Heart left ventricle (tissue), 16 donors: Measurements from ENCODE around the gene C2CD5. TPM values are rescaled to one million over a fixed set of nuclear protein-coding genes. Genes with fewer than 3 reads are reported as not detected.

Experiments
- ATAC-seq, 4 donors: fragments of 200-7000 bp; cut with Tn5 transposase; one replicate each; pipeline ENCODE4 v1.9.1; 2020 to 2022; ENCODE audit warnings: moderate library complexity in 4 of 4, mild to moderate bottlenecking in 3 of 4, moderate number of reproducible peaks in 1 of 4
- DNase-seq, 5 donors: peaks; one replicate each; pipeline ENCODE4 v3.0.0-alpha.2; 2020
- H3K27ac ChIP-seq, 12 donors: fragments of 200-600 bp; sonication (generic) in 4 of 12; one replicate each; pipeline versions ENCODE4 v1.5.0 to v1.8.0; 2016 to 2022; ENCODE audit warnings: mild to moderate bottlenecking in 2 of 12
- H3K27me3 ChIP-seq, 9 donors: fragments of 200-600 bp; sonication (generic) in 2 of 9; one replicate each; pipeline versions ENCODE4 v1.5.1 to v1.8.0; 2016 to 2022; ENCODE audit warnings: mild to moderate bottlenecking in 3 of 9
- H3K36me3 ChIP-seq, 9 donors: fragments of 200-600 bp; sonication (generic) in 2 of 9; one replicate each; pipeline versions ENCODE4 v1.5.0 to v1.8.0; 2018 to 2022; ENCODE audit warnings: mild to moderate bottlenecking in 2 of 9
- H3K4me1 ChIP-seq, 12 donors: fragments of 200-600 bp; sonication (generic) in 4 of 12; one replicate each; pipeline versions ENCODE4 v1.5.0 to v1.8.0; 2016 to 2022; ENCODE audit warnings: mild to moderate bottlenecking in 3 of 12
- H3K4me3 ChIP-seq, 12 donors: fragments of 200-600 bp; sonication (generic) in 4 of 12; one replicate each; pipeline versions ENCODE4 v1.5.0 to v1.8.0; 2017 to 2022; ENCODE audit warnings: mild to moderate bottlenecking in 9 of 12, moderate library complexity in 4 of 12
- H3K9me3 ChIP-seq, 12 donors: fragments of 200-600 bp; sonication (generic) in 4 of 12; one replicate each; pipeline versions ENCODE4 v1.5.0 to v1.8.0; 2016 to 2022; ENCODE audit warnings: mild to moderate bottlenecking in 1 of 12
- CTCF ChIP-seq, 12 donors: fragments of 200-600 bp; sonication (generic) in 4 of 12; IDR thresholded peaks; one replicate each; pipeline versions ENCODE4 v1.5.0 to v1.8.0; 2018 to 2022; ENCODE audit warnings: antibody characterized with exemption in 12 of 12, mild to moderate bottlenecking in 5 of 12
- POLR2A ChIP-seq, 2 donors: fragments of 450-650 bp; IDR thresholded peaks; one replicate each; pipeline ENCODE4 v1.6.1; 2017; ENCODE audit warnings: antibody characterized with exemption in 2 of 2, mild to moderate bottlenecking in 2 of 2, moderate library complexity in 2 of 2
- WGBS, 4 donors: extraction: QIAGEN DNeasy Blood & Tissue Kit in 2 of 4; methylation state at CpG; one replicate each; pipeline versions ENCODE4 v1.1.5 to v1.1.7; 2013 to 2018; 5-methylcytosine and 5-hydroxymethylcytosine counted together
- intact Hi-C, 10 donors: fragments of 100-400 bp; cut with DNase I; formaldehyde crosslinking; loops; one replicate each; pipeline versions ENCODE4 v1.11.1 to v1.14.2; 2022
- polyA plus RNA-seq, 2 donors: library from polyadenylated mRNA; stranded (reverse); fragments of 200-250 nt; gene quantifications; one replicate each; pipeline ENCODE4 v1.2.3, GENCODE V29; 2013
- total RNA-seq, 9 donors: library from RNA; depleted of rRNA in 2 of 9; stranded (reverse); fragments of >200 nt in 2 of 9; fragmentation: NEBNext Ultra II Directional in 3 of 9; extraction: Animal tissue kit (Norgen Biotek cat#: 25700) in 3 of 9; gene quantifications; one replicate each; pipeline versions ENCODE4 v1.1.0 to v1.2.4, GENCODE V29; 2016 to 2023
- donor health status: ischemic (EF 13 %, LVEDD 7.1; RV severe dilation, severe dysfunction).
- donor health status: healthy with polysubstance abuse.
- donor health status: DM: no; HTN: yes; CAD: no.
- donor health status: DM: no; HTN: no; CAD: no.
- donor health status: ischemic (EF 25% LVEDD 6.9; RV normal size, moderate dysfunction).
- donor health status: ischemic (EF 25% LVEDD 5.7; RV mildly dilated, moderate dysfunction).
- donor health status: healthy.
- donor health status: DM: yes; HTN: yes; CAD: no.
- donor health status: ischemic (EF 35%, LVEDD 5.7; RV mildly dilated, moderate dysfunction).
- donor health status: nonischemic (EF 11% LVEDD 7.7; RV severe dilation, severe dysfunction).
- donor health status: DM: yes; HTN: yes; CAD: no.
- donor health status: PGD.
- donor health status: ischemic (EF 29% LVEDD 5.4; RV normal size, mild dysfunction).
- donor health status: nonischemic (EF 23%, LVEDD 6.1; RV moderate dilation, normal function).

The C2CD5 gene
- total and polyA plus RNA-seq, 11 donors: 6.6 to 28.0 (median 17.3) TPM

- Histone ChIP-seq H3K4me3 (no peak overlapping the region), H3K9me3 (no peaks in the 10 kb centered on the region), H3K27ac (no peak overlapping the region), H3K27me3 (no peaks in the 10 kb centered on the region), H3K36me3 (peaks cover 0 to 79% (median 70%) of the 10 kb centered on the region in 9 donors), H3K4me1 (peaks cover 0 to 4% (median 0%) of the 10 kb centered on the region in 12 donors)
- DNase-seq (no peak), ATAC-seq (no peak)
- WGBS, 4 donors: 92 to 96% (median 95%) methylated on average over 2 of the region's 2 CpGs
- TF ChIP-seq POLR2A (IDR thresholded peaks at IDR 0.05) (no peak), CTCF (IDR thresholded peaks at IDR 0.05) (no peak)
- intact Hi-C loops: loop anchor here in 1 of 10 donors (5.0 kb wide), 1 partner anchor 107 kb away; no protein-coding TSS in a partner anchor
These were observed 18.9 kb downstream of the C2CD5 start for GRCh38 chr12:22525426-22525825.

GRCh38 chr12:22518998-22519397, 25.3 kb downstream of the C2CD5 start:
- Histone ChIP-seq H3K4me1 (peaks cover 0 to 8% (median 0%) of the 10 kb centered on the region in 12 donors), H3K36me3 (peaks cover 0 to 89% (median 58%) of the 10 kb centered on the region in 9 donors), H3K27ac (no peak overlapping the region), H3K27me3 (no peaks in the 10 kb centered on the region), H3K4me3 (no peak overlapping the region), H3K9me3 (no peaks in the 10 kb centered on the region)
- ATAC-seq (peak in 1 of 4 donors; percentile 22), DNase-seq (no peak)
- intact Hi-C loops: no loop called here
- 80 to 86% (median 81%) methylated on average over 6 of the region's 6 CpGs for WGBS, 4 donors
- TF ChIP-seq CTCF (IDR thresholded peaks at IDR 0.05) (no peak), POLR2A (IDR thresholded peaks at IDR 0.05) (no peak)

GRCh38 chr12:22518060-22518719, 26.2 kb downstream of the C2CD5 start:
- WGBS, 4 donors: 6 to 11% (median 9%) methylated on average over 1 of the region's 1 CpG
- Histone ChIP-seq H3K27me3 (no peaks in the 10 kb centered on the region), H3K9me3 (no peaks in the 10 kb centered on the region), H3K4me1 (peaks cover 0 to 8% (median 0%) of the 10 kb centered on the region in 12 donors), H3K27ac (no peak overlapping the region), H3K36me3 (peaks cover 0 to 89% (median 58%) of the 10 kb centered on the region in 9 donors), H3K4me3 (no peak overlapping the region)
- DNase-seq (peak in 3 of 5 donors; percentile 19 to 54 (median 36)), ATAC-seq (peak in 1 of 4 donors; percentile 63)
- intact Hi-C loops: no loop called here
- TF ChIP-seq CTCF (IDR thresholded peaks at IDR 0.05) (no peak), POLR2A (IDR thresholded peaks at IDR 0.05) (no peak)

- Histone ChIP-seq H3K36me3 (peaks cover 0 to 84% (median 46%) of the 10 kb centered on the region in 9 donors), H3K27me3 (no peaks in the 10 kb centered on the region), H3K9me3 (no peaks in the 10 kb centered on the region), H3K4me1 (peaks cover 0 to 8% (median 0%) of the 10 kb centered on the region in 12 donors), H3K4me3 (no peak overlapping the region), H3K27ac (no peak overlapping the region)
- ATAC-seq: no peak
- WGBS, 4 donors: 90 to 97% (median 93%) methylated on average over 1 of the region's 1 CpG
- intact Hi-C loops: no loop called here
- no peak for DNase-seq
- TF ChIP-seq POLR2A (IDR thresholded peaks at IDR 0.05) (no peak), CTCF (IDR thresholded peaks at IDR 0.05) (no peak)
These were observed 29.5 kb downstream of the C2CD5 start for GRCh38 chr12:22514875-22515274.
